Amygdala (tissue), 56 donors: ENCODE data around the gene PHIP.
"Not testable (repeated sequence)": the region's sequence is repeated elsewhere in the genome, so short reads cannot be mapped to it uniquely, and the experiment has no call there.

Experiments
- DNase-seq, 56 donors: peaks; one replicate each; lab custom pipeline; 2025; lab: John Stamatoyannopoulos, UW

Gene PHIP

GRCh38 chr6:79078075-79078969, at the start of gene PHIP:
Gene PHIP, minus strand, starts transcription at chr6:79078254. Its CDS starts 186 bp downstream, at chr6:79078068.
- peak; percentile 64 to 100 (median 90) for DNase-seq

DNA sequence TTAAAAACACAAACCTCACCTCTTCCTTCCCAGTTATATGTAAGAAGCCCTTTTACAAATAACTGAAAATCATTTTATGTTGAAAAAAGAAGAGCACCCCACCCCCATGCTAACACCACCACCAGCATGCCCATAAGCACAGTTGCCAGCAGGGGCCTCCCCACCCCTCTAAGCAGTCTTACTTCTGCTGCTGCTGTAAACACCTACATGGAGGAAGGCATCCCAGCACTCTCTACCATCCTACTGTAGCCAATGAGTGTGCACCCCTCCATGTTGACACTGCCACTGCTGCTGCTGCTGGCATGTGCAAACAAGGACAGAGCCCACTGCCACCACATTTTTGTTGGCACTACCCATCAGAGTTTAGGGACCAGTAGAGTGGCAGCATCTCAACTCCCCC, 49.6 kb upstream of the PHIP start:
- DNase-seq = no peak

DNA sequence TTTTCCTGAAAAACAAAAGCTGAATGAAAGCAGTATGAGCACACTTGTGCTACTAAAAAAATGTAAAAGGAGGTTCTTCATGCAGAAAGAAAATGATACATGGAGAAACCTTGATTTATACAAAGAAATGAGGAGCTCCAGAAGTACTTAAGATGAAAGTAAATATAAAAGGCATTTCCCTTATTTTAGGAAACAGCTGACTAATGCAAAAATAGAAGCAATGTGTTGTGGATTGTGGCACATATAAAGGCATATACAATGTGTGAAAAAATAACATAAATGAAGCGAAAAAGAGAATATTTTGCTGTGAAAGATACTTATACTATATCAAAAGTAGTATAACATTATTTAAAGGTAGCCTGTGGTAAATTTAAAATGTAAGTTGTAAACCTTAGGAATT, 41.2 kb upstream of the PHIP start:
- no peak for DNase-seq

- no peak for DNase-seq
These were observed 39.7 kb upstream of the PHIP start for GRCh38 chr6:79117752-79118151.

- no peak for DNase-seq
These were observed 37.6 kb upstream of the PHIP start for GRCh38 chr6:79115553-79116182.

DNA sequence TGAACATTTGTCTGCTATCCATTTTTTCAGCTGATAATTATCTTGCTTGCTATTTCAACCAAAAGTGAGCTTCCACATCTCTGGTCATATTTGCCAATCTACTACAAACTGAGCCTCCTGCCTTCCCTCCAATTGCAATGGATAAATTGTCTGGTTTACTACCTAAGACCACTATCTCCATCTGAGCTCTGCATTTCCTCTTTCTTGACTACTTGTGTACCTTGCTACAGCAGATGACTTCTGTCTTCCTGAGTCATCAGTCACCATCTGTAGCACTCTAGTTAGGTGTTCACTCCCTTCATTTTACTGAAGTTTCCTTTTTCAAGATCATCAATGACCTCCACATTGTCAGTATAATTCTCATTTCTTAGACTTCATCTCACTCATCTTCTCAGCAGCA, 33.5 kb upstream of the PHIP start:
- DNase-seq = no peak

- no peak for DNase-seq
These were observed 23.1 kb upstream of the PHIP start for GRCh38 chr6:79101164-79101563.

DNA sequence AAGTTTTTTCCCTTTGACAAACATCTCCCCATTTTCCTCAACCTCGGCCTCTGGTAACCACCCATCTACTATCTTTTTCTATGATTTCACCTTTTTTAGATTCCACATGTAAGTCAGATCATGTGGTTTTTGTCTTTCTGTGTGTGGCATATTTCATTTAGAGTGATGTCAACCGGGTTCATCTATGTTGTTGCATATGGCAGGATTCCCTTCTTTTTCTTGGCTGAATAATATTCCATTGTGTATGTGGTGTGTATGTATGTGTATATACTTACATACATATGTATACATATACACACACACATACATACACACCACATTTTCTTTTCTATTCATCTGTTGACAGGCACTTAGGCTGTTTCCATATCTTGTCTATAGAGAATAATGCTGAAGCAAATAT, 22.2 kb upstream of the PHIP start:
- DNase-seq = no peak

DNA sequence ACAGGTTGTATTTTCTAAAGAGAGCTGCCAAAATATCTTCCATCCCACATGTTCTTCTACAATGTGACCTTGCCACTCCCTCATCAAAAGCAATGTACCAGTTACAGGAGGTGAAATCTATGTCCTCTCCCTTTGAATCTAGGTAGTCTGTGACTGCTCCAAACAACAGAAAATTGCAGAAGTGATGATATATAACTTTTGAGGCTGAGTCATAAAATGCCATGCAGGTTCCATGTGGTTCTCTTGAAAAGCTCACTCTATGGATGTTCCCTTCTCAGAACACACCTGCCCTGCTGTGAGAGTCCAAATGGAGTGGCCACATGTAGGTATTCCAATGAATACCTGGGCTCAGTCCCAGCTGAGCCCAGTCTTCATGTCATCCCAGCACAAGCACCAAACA, 16.9 kb upstream of the PHIP start:
- DNase-seq = no peak

DNA sequence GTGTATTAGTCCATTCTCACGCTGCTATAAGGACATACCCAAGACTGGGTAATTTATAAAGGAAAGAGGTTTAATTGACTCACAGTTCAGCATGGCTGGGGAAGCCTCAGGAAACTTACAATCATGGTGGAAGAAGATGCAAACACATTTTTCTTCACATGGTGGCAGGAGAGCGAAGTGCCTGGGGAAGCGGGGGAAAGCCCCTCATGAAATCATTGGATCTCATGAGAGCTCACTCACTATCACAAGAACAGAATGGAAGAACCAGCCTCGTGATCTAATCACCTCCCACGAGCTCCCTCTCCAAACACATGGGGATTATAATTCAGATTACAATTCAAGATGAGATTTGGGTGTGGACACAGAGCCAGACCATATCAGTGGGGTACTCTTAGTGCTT, 13.7 kb upstream of the PHIP start:
- DNase-seq = not testable (repeated sequence)

- DNase-seq = no peak
These were observed 11.7 kb upstream of the PHIP start for GRCh38 chr6:79089552-79090404.

DNA sequence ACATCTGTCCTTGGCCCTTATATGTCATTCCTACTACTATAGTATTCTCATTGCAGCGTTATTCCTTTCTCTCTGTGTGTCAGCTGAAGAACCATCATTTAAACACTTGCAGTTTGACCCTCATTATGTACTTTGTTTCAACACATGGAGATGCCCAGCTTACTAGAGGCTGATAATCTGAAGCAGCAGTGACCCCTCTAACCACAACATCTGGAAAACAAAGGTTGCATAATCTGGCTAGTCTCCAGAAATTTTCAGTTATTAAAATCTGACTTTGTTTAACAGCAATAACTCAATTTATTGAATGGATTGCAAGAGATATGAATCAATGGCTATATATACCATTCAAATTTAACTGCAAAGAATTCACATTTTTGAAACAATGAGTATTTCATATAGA, 6.6 kb upstream of the PHIP start:
- DNase-seq = no peak

DNA sequence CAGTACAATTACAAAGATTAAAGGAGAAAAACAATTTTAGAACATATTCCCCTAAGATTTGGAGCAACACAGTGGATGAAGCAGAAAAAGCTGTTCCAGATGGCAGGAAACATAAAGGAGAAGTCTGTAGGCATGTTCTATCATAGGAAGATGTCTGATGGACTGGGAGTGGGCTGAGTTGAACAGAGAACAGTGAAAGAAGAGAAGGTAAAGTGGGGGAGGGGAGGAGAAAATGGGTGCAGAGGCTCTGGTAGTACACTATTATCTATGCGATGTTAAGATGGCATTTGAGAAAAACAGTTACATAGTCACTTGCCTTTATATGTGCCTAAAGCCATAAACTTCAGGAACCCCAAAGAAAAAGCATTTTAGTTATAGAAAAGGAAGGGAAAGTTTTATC, 4.2 kb upstream of the PHIP start:
- no peak for DNase-seq

GRCh38 chr6:79081663-79082062, 3.6 kb upstream of the PHIP start:
- no peak for DNase-seq

DNA sequence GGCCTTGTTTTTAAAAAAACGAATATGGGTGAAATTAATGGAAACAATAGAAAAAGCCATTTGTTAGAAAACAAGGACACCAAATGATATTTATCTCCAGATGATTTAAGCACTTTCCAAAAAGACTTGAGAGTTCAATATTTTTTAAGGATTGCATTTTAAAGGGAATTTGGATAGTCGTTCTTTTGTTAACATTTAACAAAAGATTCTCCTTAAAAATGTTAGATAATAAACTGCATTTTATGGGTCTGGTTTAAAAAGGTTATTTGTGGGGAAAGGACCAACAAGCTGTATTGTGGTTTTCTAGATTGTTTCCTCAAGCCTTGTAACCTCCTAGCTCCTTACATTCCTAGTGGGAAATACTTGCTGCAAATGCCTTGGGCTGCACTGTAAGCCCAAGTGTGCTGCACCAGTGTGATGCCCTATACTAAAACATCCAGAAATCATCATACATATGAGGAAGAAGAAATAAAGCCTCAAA, 1.5 kb upstream of the PHIP start:
- DNase-seq = peak in 2 of 56 donors; percentile 0

- DNase-seq = peak in 9 of 56 donors; percentile 22 to 59 (median 41)
These were observed 359 bp downstream of the PHIP start for GRCh38 chr6:79077715-79078074.

GRCh38 chr6:79076782-79077641, 1.0 kb downstream of the PHIP start:
- peak; percentile 27 to 94 (median 82) for DNase-seq

DNA sequence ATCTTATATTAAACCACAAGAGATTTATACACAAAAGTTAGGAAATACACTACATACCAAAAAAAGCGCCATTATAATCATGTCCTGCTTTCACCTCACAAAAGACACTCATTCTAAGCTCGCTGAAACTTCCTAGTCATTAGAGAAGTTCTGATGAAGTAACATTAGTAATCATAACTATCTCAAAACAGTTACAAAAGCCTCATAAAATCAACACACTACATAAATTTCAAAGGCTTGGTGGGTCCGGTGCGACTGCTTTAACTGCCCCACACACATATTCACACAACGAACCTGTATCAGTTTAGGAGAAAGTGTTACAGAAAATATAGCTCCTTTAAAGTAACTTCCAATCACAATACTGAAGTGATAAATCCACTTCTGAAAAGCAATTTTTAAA, 1.9 kb downstream of the PHIP start:
- no peak for DNase-seq

DNA sequence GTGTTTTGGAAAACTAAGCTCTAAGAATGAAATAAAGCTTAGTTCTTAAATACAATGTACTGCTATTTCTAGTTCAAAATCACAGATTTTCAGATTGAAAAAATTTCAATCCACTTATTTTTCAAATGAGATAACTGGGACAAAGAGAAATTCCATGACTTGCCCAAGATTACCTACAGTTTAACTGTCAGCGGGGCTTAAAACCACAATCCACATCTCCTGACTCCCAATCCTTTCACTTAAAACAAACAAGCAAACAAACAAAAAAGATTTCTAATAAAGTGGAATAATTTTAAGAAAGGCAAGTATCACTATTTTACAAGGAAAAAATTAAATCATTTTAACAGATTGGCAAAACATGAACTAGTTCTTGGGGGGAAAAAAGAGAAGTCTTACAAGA, 4.2 kb downstream of the PHIP start:
- no peak for DNase-seq

DNA sequence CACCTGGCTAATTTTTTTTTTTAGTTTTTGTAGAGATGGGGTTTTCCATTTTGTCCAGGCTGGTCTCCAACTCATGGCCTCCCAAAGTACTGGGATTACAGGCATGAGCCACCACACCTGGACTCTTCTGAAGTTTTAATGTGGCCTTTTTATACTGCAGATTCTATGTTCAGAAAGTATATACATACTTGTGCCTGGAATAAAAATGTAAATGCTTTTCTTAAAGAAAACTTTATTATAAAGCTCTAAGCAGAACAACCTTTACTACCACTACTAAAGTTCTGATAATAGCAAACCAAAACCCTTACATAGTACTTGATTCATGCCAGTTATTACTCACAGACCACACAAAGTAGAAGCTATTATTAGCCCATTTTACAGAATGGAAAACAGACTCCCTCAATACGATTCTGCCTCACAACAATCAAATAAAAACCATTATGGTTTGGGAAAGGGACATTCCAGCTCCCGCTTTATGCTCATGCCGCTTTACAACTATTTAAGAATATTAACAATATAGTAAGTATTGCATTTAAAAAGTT, 5.3 kb downstream of the PHIP start:
- DNase-seq = no peak
